ENCODE measurements around the gene RD3L.
"Not testable (repeated sequence)": the region's sequence is repeated elsewhere in the genome, so short reads cannot be mapped to it uniquely, and the experiment has no call there.

RD3L gene

GRCh38 chr14:103928011-103928890 lies 14.1 kb downstream of the RD3L start, which contains the start of gene TDRD9:
TSS of gene TDRD9 (plus strand) at chr14:103928456. CDS start at chr14:103928510, 54 bp downstream.
- no peak for DNase-seq (ENCODE audit: low read depth in 3 of 3)

DNA sequence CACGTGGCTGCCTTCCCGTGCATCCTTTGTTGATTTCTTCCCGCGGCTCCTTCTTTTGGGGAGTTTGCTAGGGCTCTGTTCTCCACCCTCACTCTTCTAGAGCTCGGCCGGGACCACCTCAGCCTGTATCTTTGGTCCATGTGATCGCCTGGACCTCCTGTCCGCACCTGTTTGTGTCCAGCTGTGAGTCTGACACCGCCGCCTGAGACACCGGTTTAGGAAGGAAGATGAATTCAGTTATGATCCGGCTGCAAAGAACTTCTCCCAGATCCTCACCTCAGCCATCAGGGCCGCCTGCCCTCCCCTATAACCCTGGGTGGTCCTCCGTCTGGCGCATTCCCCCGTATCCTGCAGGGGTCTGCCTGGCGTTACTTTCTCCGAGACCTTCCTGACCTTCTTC lies 14.8 kb downstream of the RD3L start:
- no peak for DNase-seq (ENCODE audit: low read depth in 3 of 3)

- no peak for DNase-seq (ENCODE audit: low read depth in 3 of 3)
These were observed 17.0 kb downstream of the RD3L start for GRCh38 chr14:103925316-103925715.

DNA sequence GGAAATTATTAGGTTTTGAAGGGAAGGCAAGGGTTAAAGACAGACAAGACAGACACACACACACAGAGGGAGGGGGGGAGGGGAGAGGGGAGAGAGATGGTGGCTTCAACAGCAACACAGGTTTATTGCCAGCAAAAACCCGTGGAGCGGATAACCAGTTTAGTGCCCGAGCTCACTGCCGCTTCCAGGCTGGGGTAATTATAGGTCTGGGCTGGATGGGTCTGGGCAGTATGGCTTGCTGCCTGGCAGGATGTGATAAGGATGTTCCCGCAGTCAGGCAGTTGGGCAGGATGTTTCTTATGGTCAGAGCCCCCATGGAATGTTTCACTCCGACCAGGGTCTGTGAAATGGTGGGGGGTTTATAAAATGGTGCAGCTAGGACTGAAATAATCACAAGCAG lies 18.5 kb downstream of the RD3L start:
- no peak for DNase-seq (ENCODE audit: low read depth in 3 of 3)

DNA sequence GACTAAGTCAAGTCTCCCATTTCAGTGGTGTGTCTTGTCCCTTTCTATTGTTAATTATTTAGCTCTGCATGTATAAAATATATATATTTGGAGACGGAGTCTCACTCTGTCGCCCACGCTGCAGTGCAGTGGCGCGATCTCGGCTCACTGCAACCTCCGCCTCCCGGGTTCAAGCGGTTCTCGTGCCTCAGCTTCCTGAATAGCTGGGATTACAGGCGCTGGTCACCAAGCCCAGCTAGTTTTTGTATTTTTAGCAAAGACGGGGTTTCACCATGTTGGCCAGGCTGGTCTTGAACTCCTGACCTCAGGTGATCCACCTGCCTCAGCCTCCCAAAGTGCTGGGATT lies 20.5 kb downstream of the RD3L start:
- not testable (repeated sequence) for DNase-seq (ENCODE audit: low read depth in 3 of 3)

GRCh38 chr14:103920981-103921854 lies 21.1 kb downstream of the RD3L start:
- DNase-seq (ENCODE audit: low read depth in 3 of 3), result peak; percentile 90 to 92 (median 90)

DNA sequence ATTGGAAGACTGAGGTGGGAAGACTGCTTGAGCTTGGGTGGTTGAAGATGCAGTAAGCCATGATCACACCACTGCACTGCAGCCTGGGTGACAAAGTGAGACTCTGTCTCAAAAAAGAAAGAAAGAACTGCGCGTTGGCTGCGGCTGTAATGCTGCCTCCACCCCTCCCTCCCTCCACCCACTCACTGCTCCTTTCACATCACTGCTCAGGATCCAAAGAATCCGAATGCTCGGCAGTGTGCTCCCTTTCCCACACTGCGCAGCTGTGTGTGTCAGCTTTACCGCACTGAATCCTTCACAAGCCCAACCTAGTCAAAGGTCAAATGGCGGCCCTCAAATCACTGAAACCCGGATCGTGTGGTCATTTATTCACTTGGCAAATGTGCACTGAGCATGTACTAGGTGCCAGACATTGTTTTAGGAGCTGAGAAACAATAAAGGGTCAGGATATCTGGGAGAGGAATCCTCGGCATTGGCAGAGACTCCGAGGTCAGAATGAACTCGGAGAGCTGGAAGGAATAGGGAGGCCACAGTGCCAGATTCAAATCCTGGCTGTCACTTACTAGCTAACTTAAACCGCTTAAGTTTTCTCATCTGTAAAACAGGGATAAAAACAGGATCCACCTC lies 25.6 kb downstream of the RD3L start:
- no peak for DNase-seq (ENCODE audit: low read depth in 3 of 3)

GRCh38 chr14:103915616-103916015 lies 26.7 kb downstream of the RD3L start:
- DNase-seq (ENCODE audit: low read depth in 3 of 3), result no peak

- DNase-seq (ENCODE audit: low read depth in 3 of 3), result no peak
These were observed 31.3 kb downstream of the RD3L start for GRCh38 chr14:103910984-103911383.

GRCh38 chr14:103910262-103910935 lies 31.9 kb downstream of the RD3L start:
- peak; percentile 44 to 65 (median 55) for DNase-seq (ENCODE audit: low read depth in 3 of 3)

DNA sequence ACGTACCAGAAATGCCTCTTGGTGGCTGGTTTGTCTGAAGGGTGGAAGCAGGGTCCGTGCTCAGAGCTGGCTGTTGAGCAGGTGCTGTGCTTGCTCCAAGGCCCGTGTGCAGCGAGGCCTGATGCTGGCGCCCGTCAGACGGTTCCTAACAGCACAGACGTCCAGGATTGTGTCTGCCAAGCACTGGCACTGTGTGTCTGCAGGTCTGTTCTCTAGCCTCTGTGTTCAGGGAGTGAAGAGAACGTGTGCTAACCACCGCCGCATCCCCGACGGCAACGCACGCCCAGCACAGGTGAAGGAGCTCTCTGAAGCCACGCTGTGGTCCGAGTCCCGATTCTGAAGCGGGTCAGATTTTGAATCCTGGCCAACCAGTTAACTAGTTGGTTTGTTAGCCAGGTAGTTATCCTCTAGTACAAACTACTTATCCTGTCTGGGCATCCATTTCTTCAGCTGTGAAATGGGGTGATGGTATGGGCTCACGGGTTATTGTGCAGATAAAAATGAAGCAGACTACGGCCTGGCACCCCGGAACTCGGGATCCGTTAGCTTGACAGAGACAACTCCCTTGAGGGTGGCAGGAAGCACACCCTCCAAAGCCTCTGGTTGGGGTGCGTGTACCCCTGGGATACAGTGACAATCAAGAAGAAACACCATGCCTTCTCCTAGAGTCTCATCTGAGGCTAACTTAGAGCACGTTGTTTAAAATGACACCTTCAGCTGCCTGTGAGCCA lies 32.6 kb downstream of the RD3L start:
- DNase-seq (ENCODE audit: low read depth in 3 of 3), result no peak

DNA sequence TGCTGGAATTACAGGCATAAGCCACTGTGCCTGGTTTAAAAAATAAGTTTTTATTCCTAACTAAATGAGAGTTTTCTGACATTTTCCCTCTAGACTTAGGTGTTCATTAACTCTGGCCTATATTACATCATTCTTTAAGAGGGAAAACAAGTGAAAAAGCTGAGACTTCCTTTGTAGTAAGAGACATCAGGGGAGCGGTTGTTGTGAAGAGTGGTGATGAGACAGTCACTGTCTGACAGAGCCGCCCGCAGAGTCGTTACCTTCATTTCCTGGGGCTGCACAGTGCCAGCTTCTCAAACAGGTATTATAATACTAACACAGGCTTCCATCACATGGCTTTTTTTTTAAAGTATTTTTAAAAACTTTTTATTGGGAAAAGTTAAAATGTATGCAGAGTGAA lies 33.7 kb downstream of the RD3L start:
- DNase-seq (ENCODE audit: low read depth in 3 of 3), result no peak

GRCh38 chr14:103905842-103906456 lies 36.4 kb downstream of the RD3L start:
- DNase-seq (ENCODE audit: low read depth in 3 of 3), result no peak

- DNase-seq (ENCODE audit: low read depth in 3 of 3), result no peak
These were observed 37.7 kb downstream of the RD3L start for GRCh38 chr14:103904493-103905107.

DNA sequence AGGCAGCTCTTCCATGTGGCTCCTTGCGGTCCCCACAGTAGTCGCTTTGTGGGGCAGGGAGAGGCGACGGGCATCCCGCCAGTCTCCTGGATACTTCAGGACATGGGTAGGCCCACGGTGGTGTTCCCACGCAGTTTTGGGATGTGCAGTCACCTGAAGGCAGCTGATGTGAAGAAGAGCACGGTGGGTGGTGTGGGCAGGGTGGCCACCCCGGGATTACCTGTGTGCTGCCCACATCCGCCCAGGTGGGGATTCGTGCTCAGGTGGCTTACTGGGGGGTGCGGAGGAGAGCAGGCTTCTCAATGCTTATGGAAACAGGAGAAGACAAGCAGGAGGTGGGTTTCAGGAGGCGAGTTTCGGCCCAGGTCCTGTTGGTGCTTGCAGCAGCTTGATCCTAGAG lies 42.5 kb downstream of the RD3L start:
- DNase-seq (ENCODE audit: low read depth in 3 of 3), result no peak

DNA sequence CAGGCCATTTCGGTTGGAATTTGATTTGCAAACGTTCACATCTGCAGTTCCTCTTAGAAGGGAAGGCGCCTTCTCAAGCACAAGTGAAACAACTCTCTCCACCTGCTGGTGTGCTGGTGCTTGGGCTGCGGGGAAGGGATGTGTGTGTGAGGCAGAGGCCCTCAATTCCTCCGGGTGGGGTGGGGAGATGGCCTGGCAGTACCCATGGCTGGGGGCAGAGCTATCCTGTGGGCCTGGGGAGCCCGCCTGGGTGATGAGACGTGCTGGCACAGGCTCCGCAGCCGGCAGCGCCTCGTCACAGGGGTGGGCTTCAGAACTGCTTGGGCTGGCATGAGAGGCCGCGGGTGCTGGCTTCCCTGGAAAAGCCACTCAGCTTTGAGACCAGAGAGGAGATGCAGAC lies 43.0 kb downstream of the RD3L start:
- DNase-seq (ENCODE audit: low read depth in 3 of 3), result no peak

DNA sequence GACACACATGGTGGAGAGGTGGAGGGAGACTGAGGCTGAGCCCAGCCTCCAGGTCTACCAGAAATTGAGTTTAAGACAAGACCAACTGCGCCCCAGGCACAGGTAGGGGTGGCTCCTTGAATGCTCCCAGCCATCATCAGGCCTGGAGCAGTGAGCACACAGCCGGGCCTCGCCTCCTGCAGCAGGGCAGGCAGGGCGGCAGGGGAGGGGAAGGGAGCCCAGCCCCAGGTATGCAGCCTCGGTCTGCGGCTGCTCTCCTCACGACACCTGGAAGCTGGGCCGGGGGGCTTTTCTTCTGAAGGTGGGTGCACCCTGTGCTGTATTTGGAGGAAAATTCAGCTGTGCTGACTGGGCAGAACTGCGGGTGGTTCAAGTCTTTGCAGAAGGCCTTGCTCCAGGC lies 43.6 kb downstream of the RD3L start:
- no peak for DNase-seq (ENCODE audit: low read depth in 3 of 3)

- DNase-seq (ENCODE audit: low read depth in 3 of 3), result no peak
These were observed 44.1 kb downstream of the RD3L start for GRCh38 chr14:103898204-103898603.

- no peak for DNase-seq (ENCODE audit: low read depth in 3 of 3)
These were observed 45.0 kb downstream of the RD3L start for GRCh38 chr14:103897075-103897947.

All from stimulated activated CD4-positive, alpha-beta T cell treated with anti-CD3 and anti-CD28 coated beads, TNF-alpha, amount 100 ng/mL, for 4 hours (primary cell).